Erythroblast (primary cell): ENCODE results near the gene SLC9C2.
"Not testable (repeated sequence)": the region's sequence is repeated elsewhere in the genome, so short reads cannot be mapped to it uniquely, and the experiment has no call there.

ENCODE experiments used
- DNase-seq, 2 experiments: peaks; one replicate each; lab custom pipeline; 2025; lab: John Stamatoyannopoulos, UW
- GATA1 ChIP-seq: IDR thresholded peaks from 2 replicates; pipeline ENCODE4 v1.6.1; 2011; ENCODE audit warnings: low read depth, mild to moderate bottlenecking, control low read depth, low read length, moderate library complexity
- POLR2A ChIP-seq: IDR thresholded peaks from 2 replicates; pipeline ENCODE4 v1.6.1; 2011; ENCODE audit warnings: mild to moderate bottlenecking, low read length

The SLC9C2 gene

GRCh38 chr1:173525926-173526325 lies 76.9 kb downstream of the SLC9C2 start:
- no peak for DNase-seq
- TF ChIP-seq GATA1 (no peak), POLR2A (no peak)

GRCh38 chr1:173523329-173523728 lies 79.5 kb downstream of the SLC9C2 start:
- DNase-seq = no peak
- TF ChIP-seq GATA1 (no peak), POLR2A (no peak)

- no peak for TF ChIP-seq POLR2A
- TF ChIP-seq GATA1 = no peak
- DNase-seq = no peak
These were observed 82.1 kb downstream of the SLC9C2 start for GRCh38 chr1:173520799-173521198.

GRCh38 chr1:173514503-173514902 lies 88.4 kb downstream of the SLC9C2 start:
- not testable (repeated sequence) for DNase-seq

GRCh38 chr1:173509797-173510196 lies 93.1 kb downstream of the SLC9C2 start:
- DNase-seq = no peak
- TF ChIP-seq POLR2A (no peak), GATA1 (no peak)

GRCh38 chr1:173508541-173508940 lies 94.3 kb downstream of the SLC9C2 start:
- no peak for DNase-seq
- TF ChIP-seq POLR2A = no peak
- TF ChIP-seq GATA1 = no peak

- no peak for TF ChIP-seq POLR2A
- no peak for TF ChIP-seq GATA1
- no peak for DNase-seq
These were observed 95.0 kb downstream of the SLC9C2 start for GRCh38 chr1:173507847-173508209.

GRCh38 chr1:173507205-173507846 lies 95.5 kb downstream of the SLC9C2 start:
- DNase-seq = no peak
- no peak for TF ChIP-seq POLR2A
- no peak for TF ChIP-seq GATA1

- DNase-seq = peak; percentile 17 to 19
- no peak for TF ChIP-seq GATA1
- TF ChIP-seq POLR2A = no peak
These were observed 96.4 kb downstream of the SLC9C2 start for GRCh38 chr1:173506437-173506836.

- TF ChIP-seq POLR2A = no peak
- no peak for TF ChIP-seq GATA1
- no peak for DNase-seq
These were observed 97.5 kb downstream of the SLC9C2 start for GRCh38 chr1:173505391-173505790.

GRCh38 chr1:173504268-173504667 lies 98.6 kb downstream of the SLC9C2 start:
- DNase-seq = no peak
- TF ChIP-seq POLR2A = no peak
- no peak for TF ChIP-seq GATA1

- TF ChIP-seq POLR2A = no peak
- no peak for TF ChIP-seq GATA1
- DNase-seq = peak in 1 of 2 experiments; percentile 2
These were observed 99.5 kb downstream of the SLC9C2 start for GRCh38 chr1:173503391-173503790.

- no peak for DNase-seq
- no peak for TF ChIP-seq GATA1
- TF ChIP-seq POLR2A = no peak
These were observed 100.8 kb downstream of the SLC9C2 start for GRCh38 chr1:173502104-173502503.

GRCh38 chr1:173499729-173500128 lies 103.1 kb downstream of the SLC9C2 start:
- no peak for DNase-seq
- TF ChIP-seq GATA1 (no peak), POLR2A (no peak)

GRCh38 chr1:173496757-173497320 lies 106.0 kb downstream of the SLC9C2 start:
- peak in 1 of 2 experiments; percentile 3 for DNase-seq
- TF ChIP-seq GATA1 (no peak), POLR2A (no peak)
